ENCODE data around the gene ZNF507.
"Not testable (repeated sequence)": the region's sequence is repeated elsewhere in the genome, so short reads cannot be mapped to it uniquely, and the experiment has no call there.

Gene ZNF507

DNA sequence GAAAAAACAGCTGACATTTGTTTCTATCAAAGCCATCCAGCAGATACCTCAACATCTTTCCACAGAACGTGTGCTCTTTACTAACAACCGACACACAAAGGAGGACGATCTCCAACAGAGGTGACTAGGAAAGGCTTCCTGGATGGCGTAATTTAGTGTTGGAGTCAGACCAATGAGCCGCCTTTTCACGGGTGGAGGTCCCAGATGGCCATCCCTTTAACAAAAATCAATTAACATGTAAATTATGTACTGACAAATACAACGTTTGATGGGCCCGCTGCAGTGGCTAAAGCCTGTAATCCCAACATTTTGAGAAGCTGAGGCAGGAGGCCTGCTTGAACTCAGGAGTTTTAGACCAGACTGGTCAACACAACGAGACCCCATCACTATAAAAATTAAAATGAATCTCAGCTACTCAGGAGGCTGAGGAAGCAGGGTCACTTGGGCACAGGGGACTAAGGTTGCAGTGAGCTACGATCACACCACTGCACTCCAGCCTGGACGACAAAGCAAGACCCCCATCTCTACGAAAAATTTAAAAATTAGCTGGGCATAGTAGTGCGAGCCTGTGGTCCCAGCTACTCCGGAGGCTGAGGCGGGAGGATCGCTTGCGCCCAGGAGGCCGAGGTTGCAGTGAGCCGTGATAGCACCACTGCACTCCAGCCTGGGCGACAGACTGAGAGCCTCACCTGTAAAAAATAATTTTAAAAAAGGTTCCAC, 59.0 kb downstream of the ZNF507 start:
- Mint-ChIP-seq H3K9me3 (no peaks in the 10 kb centered on the region), H3K4me1 (ENCODE audit: low read depth) (peaks cover 10% of the 10 kb centered on the region), H3K36me3 (ENCODE audit: low read depth) (peaks cover under 1% of the 10 kb centered on the region), H3K27me3 (ENCODE audit: low read depth) (peaks cover 3% of the 10 kb centered on the region), H3K4me3 (peak overlapping the region; percentile 82), H3K27ac (no peak overlapping the region)

DNA sequence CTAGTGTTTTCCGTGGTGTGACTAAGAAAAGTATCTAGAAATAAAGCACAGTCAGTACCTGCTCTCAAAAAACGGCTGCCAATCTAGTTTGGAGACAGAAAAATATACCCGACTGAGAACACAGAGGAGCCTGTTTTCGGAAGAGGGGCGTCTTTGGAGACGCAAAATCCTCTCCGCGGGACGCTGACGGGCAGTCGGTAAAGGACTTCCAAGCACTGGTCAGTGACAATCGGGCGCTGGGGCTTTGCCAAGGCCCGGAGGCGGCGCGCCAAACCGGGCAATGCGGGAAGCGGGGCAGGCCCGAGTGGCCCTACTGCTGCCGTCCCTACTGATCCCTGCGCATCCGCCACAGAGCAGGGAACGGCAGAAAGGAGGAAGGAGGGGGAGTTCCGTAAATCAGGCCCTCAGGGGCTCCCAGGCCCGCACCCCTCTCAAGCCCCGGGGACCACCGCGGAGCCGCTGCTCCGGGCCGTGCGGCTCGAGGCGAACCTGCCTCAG, 59.6 kb downstream of the ZNF507 start:
- H3K36me3 Mint-ChIP-seq (ENCODE audit: low read depth) = peaks cover 2% of the 10 kb centered on the region
- peaks cover 3% of the 10 kb centered on the region for H3K27me3 Mint-ChIP-seq (ENCODE audit: low read depth)
- H3K9me3 Mint-ChIP-seq = no peaks in the 10 kb centered on the region
- no peak overlapping the region for H3K27ac Mint-ChIP-seq
- peaks cover 10% of the 10 kb centered on the region for H3K4me1 Mint-ChIP-seq (ENCODE audit: low read depth)
- H3K4me3 Mint-ChIP-seq = peak overlapping the region; percentile 82

DNA sequence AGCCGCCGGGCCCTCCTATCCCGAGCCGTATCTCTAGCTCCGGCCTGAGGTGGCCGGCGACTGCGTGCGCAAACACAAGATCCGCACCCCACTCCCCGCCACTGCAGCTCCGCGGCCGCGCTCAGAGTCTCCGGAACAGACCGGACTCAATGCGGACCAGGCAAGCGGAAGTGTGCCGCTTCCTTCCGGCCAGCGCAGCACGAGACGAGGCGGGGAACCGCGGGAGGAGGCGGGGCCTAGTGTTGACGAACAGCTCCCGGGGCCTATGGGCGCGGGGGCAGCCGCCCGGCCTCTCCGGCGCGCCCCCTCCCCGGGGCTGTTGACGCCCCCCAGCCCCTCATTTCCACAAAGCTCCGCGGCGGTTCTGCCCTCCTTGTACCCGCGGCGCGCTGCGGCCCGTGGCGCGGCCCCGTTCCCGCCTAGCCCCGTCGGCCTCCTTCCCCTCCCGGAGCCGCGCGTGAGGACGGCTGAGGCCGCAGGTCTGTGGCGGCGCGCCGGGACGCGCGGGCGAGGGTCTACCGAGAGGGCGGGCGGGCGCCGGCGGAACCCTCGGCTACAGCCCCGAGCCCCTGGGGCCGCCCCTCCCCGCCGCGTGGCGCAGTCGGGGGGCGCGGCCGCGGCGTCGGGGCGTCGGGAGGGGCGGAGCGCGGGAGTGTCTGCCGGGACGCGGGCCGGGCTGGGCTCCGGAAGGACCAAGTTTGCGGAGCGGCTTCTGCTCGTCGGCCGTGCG, 60.2 kb downstream of the ZNF507 start, which contains the start of gene DPY19L3:
TSS of gene DPY19L3 (plus strand) at position 340 of the 730 bp plus-strand sequence. CDS start 2,484 bp downstream, outside the sequence.
- Mint-ChIP-seq H3K9me3 (no peaks in the 10 kb centered on the region), H3K36me3 (ENCODE audit: low read depth) (peaks cover 2% of the 10 kb centered on the region), H3K4me1 (ENCODE audit: low read depth) (peaks cover 10% of the 10 kb centered on the region), H3K4me3 (peak within 1 kb of the TSS; percentile 86), H3K27ac (peak within 1 kb of the TSS; percentile 87), H3K27me3 (ENCODE audit: low read depth) (peaks cover 3% of the 10 kb centered on the region)

DNA sequence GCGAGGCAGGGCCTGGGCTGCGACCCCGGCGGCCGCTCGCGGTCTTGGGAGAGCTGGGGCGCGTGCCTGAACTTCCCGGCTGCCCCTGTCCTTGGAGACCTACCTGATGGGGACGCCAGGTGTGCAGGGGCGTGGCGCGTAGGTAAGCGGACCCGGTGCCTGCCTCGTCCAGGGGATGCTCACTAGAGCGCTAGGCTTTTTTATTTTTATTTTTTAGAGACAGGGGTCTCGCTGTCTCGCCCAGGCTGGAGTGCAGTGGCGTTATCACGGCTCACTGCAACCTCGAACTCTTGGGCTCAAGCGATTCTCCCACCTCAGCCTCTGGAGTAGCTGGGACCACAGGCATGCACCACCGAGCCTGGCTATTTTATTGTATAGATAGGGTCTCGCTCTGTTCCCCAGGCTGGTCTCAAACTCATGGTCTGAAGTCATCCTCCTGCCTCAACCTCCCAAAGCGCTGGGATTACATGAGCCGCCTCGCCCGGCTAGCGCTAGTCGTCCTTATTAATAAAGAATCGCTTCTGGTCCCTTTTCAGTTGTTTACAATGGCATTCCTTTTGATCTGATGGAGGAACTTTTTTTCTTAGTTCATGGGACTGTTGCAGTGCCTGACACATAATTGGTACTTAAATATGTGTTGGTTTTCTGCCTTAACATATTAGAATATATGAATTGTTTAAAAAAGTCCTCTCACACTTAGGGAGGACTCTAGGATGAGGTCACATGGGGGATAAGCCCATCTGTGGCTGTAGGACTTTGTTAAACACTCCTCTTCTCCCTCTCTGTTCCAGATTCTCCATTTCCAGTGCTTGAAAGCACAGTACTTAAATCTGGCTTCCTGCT, 61.0 kb downstream of the ZNF507 start:
- Mint-ChIP-seq H3K36me3 (ENCODE audit: low read depth) (peaks cover 2% of the 10 kb centered on the region), H3K27ac (peak overlapping the region; percentile 87), H3K27me3 (ENCODE audit: low read depth) (peaks cover 3% of the 10 kb centered on the region), H3K4me1 (ENCODE audit: low read depth) (peaks cover 10% of the 10 kb centered on the region), H3K9me3 (no peaks in the 10 kb centered on the region), H3K4me3 (peak overlapping the region; percentile 86)

DNA sequence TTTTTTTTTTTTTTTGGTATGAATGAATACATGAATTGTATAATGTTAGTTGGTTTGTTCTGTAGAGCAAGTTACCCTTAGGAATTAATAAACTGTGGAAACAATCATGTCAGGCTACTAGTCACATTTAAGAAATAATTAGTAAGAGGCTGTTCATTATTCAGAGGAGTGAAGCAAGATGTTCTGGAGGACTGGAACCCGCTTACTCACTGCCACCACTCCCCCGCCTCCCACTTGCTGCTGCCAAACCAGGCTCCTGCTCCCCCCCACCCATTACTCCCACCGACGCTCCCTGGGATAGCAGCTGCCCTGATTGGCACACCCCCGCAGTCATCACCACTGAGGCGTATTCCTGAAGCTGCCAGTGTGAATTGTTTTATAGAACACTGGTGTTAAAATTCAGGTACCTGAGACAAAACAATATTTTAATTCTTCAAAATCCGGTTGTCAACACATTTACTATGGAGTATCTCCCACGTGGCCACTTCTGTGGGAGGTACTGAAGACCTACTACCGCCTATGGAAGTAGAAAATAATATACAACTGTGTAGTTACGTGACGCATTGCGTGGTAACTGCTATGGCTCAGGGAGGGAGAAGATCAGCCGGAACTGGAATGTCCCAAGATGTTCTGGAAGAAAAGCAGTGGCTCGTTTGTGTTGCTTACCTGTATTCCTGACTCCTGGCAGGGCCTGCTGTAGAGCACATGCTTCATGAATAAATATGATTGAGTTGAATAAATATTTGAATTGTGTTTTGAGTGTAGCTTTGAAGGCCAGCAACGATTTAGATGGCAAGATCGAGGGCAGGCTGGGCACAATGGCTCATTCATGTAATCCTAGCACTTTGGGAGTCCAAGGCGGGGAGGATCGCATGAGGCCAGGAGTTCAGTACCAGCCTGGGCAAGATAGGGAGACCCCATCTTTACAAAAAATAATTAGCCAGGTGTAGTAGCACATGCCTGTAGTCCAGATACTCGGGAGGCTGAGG, 61.9 kb downstream of the ZNF507 start:
- H3K4me1 Mint-ChIP-seq (ENCODE audit: low read depth) = peaks cover 10% of the 10 kb centered on the region
- H3K27ac Mint-ChIP-seq = peak overlapping the region; percentile 87
- peaks cover 3% of the 10 kb centered on the region for H3K27me3 Mint-ChIP-seq (ENCODE audit: low read depth)
- H3K9me3 Mint-ChIP-seq = no peaks in the 10 kb centered on the region
- peaks cover 2% of the 10 kb centered on the region for H3K36me3 Mint-ChIP-seq (ENCODE audit: low read depth)
- peak overlapping the region; percentile 86 for H3K4me3 Mint-ChIP-seq

DNA sequence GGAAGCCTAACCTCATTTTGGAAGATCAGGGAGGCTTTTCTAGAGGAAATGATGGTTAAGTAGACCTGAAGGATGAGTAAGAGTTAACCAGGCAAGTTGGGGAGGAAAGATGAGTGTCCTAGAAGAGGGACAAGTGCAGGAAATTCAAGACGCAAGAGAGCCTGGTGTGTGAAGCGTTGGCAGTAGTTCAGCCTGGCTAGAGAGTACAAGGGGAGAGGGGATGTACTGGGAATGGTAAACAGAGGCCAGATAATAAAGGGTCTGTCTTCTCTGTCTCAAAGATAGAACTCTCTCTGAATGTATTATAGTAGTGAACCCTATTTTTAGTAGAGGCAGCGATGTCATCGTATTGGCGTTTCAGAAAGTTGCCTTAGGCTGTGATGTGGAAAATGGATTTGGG, 69.8 kb downstream of the ZNF507 start:
- Mint-ChIP-seq H3K36me3 (ENCODE audit: low read depth) (peaks cover 2% of the 10 kb centered on the region), H3K27ac (no peak overlapping the region)

DNA sequence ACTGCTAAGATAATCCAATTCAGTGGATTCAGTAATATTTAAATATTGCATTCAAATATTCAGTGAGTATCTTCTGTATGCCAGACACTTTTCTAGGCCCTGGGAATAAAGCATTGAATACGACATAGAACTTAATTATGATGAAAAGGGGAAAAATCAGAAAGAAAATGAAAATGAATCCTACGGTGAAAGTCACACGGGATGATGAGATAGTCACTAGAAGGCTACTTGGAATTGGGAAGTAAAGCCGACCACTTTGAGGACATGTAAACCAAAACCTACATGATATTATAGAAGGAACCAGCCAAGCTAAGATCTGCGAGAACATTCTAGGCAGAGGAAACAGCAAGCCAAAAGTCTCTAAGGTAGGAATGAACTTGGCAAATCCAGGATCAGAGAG, 70.3 kb downstream of the ZNF507 start:
- H3K27ac Mint-ChIP-seq = no peak overlapping the region
- no peak overlapping the region for H3K4me3 Mint-ChIP-seq
- peaks cover 2% of the 10 kb centered on the region for H3K36me3 Mint-ChIP-seq (ENCODE audit: low read depth)
- no peaks in the 10 kb centered on the region for H3K9me3 Mint-ChIP-seq
- no peaks in the 10 kb centered on the region for H3K4me1 Mint-ChIP-seq (ENCODE audit: low read depth)
- H3K27me3 Mint-ChIP-seq (ENCODE audit: low read depth) = no peaks in the 10 kb centered on the region

More for the DNA sequence above, 69.8 kb downstream of the ZNF507 start:
- Mint-ChIP-seq H3K4me3 (no peak overlapping the region), H3K4me1 (ENCODE audit: low read depth) (no peaks in the 10 kb centered on the region), H3K27me3 (ENCODE audit: low read depth) (no peaks in the 10 kb centered on the region), H3K9me3 (no peaks in the 10 kb centered on the region)

DNA sequence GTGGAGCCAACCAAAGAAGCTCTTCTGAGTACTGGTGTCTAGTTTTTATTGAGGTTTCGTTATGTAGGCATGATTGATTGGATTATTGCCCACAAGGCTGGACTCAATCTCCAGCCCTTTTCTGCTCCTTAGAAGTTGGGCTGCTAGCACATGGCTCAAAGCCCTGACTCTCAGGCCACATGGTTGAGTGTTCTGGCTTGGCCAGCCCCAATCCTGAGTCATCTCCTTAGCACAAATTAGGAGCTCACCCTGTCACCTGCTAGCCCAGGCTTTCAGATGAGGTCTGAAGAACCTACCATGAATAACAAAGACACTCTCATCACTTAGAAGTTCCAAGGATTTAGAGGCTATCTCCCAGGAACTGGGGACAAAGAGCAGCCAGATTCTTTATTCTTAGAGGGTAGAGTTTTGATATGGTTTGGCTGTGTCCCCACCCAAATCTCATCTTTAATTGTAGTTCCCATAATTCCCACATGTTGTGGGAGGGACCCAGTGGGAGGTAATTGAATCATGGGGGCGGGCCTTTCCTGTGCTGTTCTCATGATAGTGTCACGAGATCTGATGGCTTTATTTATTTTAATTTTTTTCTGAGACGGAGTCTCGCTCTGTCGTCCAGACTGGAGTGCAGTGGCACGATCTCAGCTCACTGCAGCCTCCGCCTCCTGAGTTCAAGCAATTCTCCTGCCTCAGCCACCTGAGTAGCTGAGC, 71.5 kb downstream of the ZNF507 start:
- Mint-ChIP-seq H3K9me3 (no peaks in the 10 kb centered on the region), H3K4me1 (ENCODE audit: low read depth) (peaks cover 4% of the 10 kb centered on the region), H3K36me3 (ENCODE audit: low read depth) (peaks cover 3% of the 10 kb centered on the region), H3K27ac (no peak overlapping the region), H3K27me3 (ENCODE audit: low read depth) (no peaks in the 10 kb centered on the region), H3K4me3 (no peak overlapping the region)

DNA sequence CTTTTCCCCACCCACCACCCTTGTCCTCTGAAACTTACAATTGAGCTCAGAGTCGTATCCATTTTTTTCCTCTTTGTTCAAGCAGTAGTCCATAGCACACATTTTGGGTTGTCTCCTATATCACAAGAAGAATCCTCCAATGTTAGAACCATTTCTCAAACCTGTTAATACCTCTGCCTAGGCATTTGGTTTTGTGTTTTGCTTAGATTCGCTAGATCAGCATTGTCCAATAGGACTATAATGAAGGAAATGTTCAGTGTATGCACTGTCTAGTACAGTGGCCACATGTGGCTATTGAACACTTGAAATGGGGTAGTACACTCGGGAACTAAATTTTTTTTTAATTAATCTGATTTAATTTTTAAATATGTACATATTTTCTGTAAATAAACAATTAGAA, 72.7 kb downstream of the ZNF507 start:
- H3K27ac Mint-ChIP-seq = no peak overlapping the region
- H3K4me1 Mint-ChIP-seq (ENCODE audit: low read depth) = peaks cover 11% of the 10 kb centered on the region
- H3K4me3 Mint-ChIP-seq = no peak overlapping the region
- H3K9me3 Mint-ChIP-seq = no peaks in the 10 kb centered on the region
- no peaks in the 10 kb centered on the region for H3K27me3 Mint-ChIP-seq (ENCODE audit: low read depth)
- H3K36me3 Mint-ChIP-seq (ENCODE audit: low read depth) = peaks cover 5% of the 10 kb centered on the region

DNA sequence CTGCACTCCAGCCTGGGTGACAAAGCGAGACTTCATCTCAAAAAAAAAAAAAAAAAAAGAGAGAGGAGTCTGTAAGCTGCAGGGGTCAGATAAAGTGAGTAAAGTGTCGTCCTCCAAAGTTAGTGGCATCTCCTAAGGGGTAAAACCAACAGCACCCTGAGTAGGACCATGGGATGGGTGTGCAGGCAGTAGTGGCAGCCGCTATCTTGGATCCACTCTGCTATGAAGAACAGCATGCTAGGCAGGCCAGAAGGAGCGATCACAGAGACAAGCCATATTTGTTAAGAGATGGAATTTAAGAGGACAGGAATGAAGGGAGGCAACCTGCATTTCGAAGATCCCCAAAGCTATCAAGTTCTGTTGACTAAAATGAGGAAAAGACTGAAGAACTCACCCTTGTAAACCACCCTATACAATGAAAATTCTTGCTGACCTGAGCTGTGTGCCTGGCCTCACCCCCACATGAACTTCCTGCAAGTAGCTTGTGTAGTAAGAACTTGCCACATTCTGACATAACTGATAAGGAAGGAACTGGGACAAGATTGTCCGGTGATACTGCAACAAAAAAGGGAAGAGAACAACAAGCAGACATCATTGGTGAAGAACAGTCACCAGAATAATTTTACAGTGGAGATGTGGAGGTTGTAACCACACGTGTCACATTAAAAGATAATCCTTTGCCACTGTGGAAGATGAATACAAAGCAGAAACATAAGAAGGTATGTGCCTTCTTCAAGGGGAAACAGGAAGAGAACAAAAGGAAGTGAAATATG, 76.4 kb downstream of the ZNF507 start:
- Mint-ChIP-seq H3K4me1 (ENCODE audit: low read depth) (peaks cover 11% of the 10 kb centered on the region), H3K27me3 (ENCODE audit: low read depth) (no peaks in the 10 kb centered on the region), H3K36me3 (ENCODE audit: low read depth) (peaks cover 5% of the 10 kb centered on the region), H3K9me3 (no peaks in the 10 kb centered on the region), H3K4me3 (no peak overlapping the region), H3K27ac (peak overlapping the region; percentile 45)

DNA sequence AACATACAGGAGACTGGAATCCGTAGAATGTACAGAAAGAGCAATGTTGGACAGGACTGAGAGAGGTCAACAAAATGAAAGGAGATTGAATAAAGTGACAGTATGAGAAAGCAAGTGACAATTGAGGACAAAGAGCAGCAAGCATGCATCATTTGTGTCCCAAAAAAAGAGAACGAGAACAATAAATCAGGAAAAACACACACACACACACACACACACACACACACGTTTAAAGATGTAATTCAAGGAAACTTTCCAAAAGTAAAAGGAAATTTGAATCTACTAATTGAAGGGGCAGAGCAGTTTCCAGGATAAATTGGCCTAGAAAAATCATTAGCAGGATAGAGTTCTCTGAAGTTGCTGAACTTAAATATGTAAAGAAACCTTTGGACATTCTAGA, 77.0 kb downstream of the ZNF507 start:
- H3K27ac Mint-ChIP-seq = peak overlapping the region; percentile 45
- H3K27me3 Mint-ChIP-seq (ENCODE audit: low read depth) = no peaks in the 10 kb centered on the region
- no peak overlapping the region for H3K4me3 Mint-ChIP-seq
- H3K4me1 Mint-ChIP-seq (ENCODE audit: low read depth) = peaks cover 11% of the 10 kb centered on the region
- peaks cover 5% of the 10 kb centered on the region for H3K36me3 Mint-ChIP-seq (ENCODE audit: low read depth)
- H3K9me3 Mint-ChIP-seq = no peaks in the 10 kb centered on the region

DNA sequence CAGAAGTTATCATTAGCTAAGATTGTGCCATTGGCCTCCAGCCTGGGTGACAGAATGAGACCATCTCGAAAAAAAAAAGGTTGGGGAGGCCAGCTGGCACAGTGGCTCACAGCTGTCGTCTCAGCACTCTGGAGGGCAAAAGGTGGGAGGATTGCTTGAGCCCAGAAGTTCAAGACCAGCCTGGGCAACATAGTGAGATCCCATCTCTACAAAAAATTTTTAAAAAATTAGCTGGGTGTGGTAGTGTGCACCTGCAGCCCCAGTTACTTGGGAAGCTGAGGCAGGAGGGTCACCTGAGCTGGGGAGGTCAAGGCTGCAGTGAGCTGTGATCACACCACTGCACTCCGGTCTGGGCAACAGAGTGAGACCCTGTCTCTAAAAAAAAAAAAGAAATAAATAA, 78.5 kb downstream of the ZNF507 start:
- H3K27ac Mint-ChIP-seq; H3K36me3 Mint-ChIP-seq (ENCODE audit: low read depth): not testable (repeated sequence)
- peaks cover 11% of the 10 kb centered on the region for H3K4me1 Mint-ChIP-seq (ENCODE audit: low read depth)

More for the DNA sequence above, 78.5 kb downstream of the ZNF507 start:
- not testable (repeated sequence) for H3K9me3 Mint-ChIP-seq; H3K27me3 Mint-ChIP-seq (ENCODE audit: low read depth); H3K4me3 Mint-ChIP-seq

Data from T-helper 1 cell treated with Interleukin-12 subunit alpha and Interleukin-12 subunit beta and Interleukin-4 antibody, amounts not matched to agents 30 μg/mL and 1 μg/mL, for 36 hours (primary cell).